Measurements from ENCODE around the gene CD320.

The CD320 gene

DNA sequence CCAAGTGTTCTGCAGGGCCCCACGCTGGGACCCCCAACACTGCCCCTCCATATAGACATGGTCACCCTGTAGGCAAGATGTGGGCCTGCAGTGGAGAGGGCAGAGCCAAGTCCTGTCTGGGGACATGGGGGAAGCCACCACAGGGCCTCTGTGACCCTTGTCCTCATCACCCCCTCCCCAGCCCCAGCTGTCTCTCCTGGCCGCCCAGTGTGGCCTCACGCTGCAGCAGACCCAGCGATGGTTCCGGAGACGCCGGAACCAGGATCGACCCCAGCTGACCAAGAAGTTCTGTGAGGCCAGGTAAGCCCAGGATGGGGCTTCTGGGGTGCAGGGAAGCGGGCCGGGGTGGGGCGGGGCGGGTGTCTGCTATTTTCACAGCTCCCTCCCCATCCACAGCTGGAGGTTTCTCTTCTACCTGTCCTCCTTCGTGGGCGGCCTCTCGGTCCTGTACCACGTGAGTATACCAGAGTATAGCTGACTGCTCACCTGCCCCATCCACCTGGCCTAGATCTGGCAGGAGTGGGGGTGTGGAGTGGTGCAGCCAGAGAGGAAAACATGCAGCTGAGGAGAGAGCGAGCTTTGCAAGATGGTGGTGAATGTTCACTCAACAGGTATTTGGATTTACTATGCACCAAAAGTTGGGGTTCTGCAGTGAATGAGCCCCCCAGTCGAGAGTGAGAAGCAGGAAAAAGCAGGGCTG is 52.6 kb downstream of the CD320 start:
- TF ChIP-seq, protein P1, sequence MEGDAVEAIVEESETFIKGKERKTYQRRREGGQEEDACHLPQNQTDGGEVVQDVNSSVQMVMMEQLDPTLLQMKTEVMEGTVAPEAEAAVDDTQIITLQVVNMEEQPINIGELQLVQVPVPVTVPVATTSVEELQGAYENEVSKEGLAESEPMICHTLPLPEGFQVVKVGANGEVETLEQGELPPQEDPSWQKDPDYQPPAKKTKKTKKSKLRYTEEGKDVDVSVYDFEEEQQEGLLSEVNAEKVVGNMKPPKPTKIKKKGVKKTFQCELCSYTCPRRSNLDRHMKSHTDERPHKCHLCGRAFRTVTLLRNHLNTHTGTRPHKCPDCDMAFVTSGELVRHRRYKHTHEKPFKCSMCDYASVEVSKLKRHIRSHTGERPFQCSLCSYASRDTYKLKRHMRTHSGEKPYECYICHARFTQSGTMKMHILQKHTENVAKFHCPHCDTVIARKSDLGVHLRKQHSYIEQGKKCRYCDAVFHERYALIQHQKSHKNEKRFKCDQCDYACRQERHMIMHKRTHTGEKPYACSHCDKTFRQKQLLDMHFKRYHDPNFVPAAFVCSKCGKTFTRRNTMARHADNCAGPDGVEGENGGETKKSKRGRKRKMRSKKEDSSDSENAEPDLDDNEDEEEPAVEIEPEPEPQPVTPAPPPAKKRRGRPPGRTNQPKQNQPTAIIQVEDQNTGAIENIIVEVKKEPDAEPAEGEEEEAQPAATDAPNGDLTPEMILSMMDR (IDR thresholded peaks at IDR 0.05; ENCODE audit: insufficient read depth, low read depth, low read length, missing control alignments) = no peak
- no peak for DNase-seq (ENCODE audit: low read depth)

DNA sequence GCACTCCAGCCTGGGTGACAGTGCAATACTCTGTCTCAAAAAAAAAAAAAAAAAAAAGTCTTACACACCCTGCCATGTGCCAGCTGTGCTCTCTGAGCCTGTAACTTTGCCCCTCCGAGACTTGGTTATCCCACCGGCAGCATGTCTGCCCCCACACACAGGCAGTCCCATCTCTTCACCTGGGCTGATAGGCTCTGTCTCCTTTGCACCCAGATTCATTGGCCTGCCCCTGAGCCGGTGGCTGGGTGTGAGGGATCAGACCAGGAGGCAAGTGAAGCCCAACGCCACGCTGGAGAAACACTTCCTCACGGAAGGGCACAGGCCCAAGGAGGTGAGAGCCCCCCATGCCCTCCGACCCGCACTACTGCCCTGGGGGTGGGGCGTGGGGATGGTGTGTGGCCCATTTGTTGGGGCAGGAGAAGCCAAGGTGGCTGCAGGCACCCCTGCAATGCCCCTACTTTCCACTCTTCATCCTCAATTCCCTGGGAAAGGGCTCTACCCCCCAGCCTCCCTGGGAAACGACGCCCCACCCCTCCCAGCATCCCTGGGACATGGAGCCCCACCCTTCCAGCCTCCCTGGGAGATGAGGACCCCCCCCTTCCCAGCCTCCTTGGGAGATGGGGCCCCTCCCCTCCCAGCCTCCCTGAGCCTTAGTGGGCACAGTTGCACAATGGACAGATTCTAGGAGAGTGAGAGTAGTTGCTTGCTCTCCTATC is 53.7 kb downstream of the CD320 start:
- H3K4me3 ChIP-seq (ENCODE audit: low read length) = no peak overlapping the region
- no peak for DNase-seq (ENCODE audit: low read depth)
- TF ChIP-seq, protein P1 (IDR thresholded peaks at IDR 0.05; ENCODE audit: insufficient read depth, low read depth, low read length, missing control alignments) = no peak

More for the DNA sequence above, 52.6 kb downstream of the CD320 start:
- no peak overlapping the region for H3K4me3 ChIP-seq (ENCODE audit: low read length)

DNA sequence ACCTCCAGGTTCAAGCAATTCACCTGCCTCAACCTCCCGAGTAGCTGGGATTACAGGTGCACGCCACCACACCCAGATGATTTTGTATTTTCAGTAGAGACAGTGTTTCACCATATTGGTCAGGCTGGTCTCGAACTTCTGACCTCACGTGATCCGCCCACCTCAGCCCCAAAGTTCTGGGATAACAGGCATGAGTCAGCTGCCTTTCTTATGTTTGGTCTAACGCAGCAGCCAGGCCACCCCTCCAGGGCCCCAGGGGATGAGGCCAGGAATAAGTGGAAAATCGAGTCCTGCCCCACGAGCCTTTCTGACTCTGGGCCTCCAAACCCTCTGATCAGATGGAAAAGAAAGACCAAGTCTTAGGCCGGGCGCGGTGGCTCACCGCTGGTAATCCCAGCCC is 54.5 kb downstream of the CD320 start:
- H3K4me3 ChIP-seq (ENCODE audit: low read length) = no peak overlapping the region

DNA sequence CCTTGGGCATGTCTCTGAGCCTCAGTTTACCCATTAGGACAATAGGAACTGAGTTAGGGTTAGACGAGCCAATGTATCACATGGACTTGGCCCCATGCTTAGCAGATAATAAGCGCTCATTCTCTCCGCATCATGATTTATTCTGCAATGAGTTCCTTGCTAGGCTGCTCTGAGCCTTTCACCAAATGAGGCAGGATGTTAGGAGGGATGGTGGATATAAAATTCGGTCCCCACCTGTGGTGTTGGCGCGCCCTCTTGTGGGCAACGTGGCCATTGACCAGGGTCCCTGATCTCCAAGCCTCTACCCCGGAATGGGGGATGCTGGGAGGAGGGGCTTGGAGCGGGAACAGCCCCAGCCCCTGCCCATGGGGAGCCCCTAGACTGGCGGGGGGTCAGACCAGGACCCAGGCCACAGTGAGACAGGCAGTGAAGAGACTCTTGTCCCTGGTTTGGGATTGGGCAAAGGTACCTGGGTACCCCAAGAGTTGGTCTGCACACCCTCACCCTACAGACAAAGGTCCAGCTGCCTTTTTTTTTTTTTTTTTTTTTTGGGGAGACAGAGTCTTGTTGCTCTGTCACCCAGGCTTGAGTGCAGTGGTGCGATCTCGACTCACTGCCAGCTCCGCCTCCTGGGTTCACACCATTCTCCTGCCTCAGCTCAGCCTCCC is 55.1 kb downstream of the CD320 start:
- H3K4me3 ChIP-seq (ENCODE audit: low read length) = no peak overlapping the region
- peak; percentile 77 for DNase-seq (ENCODE audit: low read depth)
- TF ChIP-seq, protein P1 (IDR thresholded peaks at IDR 0.05; ENCODE audit: insufficient read depth, low read depth, low read length, missing control alignments) = peak; percentile 89

More for the DNA sequence above, 54.5 kb downstream of the CD320 start:
- TF ChIP-seq, protein P1 (IDR thresholded peaks at IDR 0.05; ENCODE audit: insufficient read depth, low read depth, low read length, missing control alignments) = no peak
- no peak for DNase-seq (ENCODE audit: low read depth)
